Measurements from ENCODE around the gene ETNK2.

- TF ChIP-seq CTCF (conservative IDR thresholded peaks at IDR 0.05; ENCODE audit: low read depth in 2 of 2) (no peak), CREB1 (CRISPR knock-in tag; IDR thresholded peaks at IDR 0.05; ENCODE audit: low read depth) (no peak), REST (IDR thresholded peaks at IDR 0.05; ENCODE audit: unreplicated experiment) (no peak), POLR2AphosphoS5 (IDR thresholded peaks at IDR 0.05; ENCODE audit: low read depth) (no peak), EZH2 (IDR thresholded peaks at IDR 0.05; ENCODE audit: low read depth, unreplicated experiment) (no peak), EZH2phosphoT487 (IDR thresholded peaks at IDR 0.05; ENCODE audit: unreplicated experiment) (no peak), JUNB (IDR thresholded peaks at IDR 0.05; ENCODE audit: unreplicated experiment) (no peak), ZNF114 (CRISPR knock-in tag; IDR thresholded peaks at IDR 0.05) (no peak)
These were observed 66.0 kb downstream of the ETNK2 start for GRCh38 chr1:204085876-204086275.
